Panc1 (cell line): Measurements from ENCODE around the gene KIF23. TPM values are rescaled to one million over a fixed set of nuclear protein-coding genes. Genes with fewer than 3 reads are reported as not detected.

Source experiments
- ATAC-seq: fragments of 200-7000 bp; cut with Tn5 transposase; 2 replicates; pipeline ENCODE4 v1.9.1; 2020; ENCODE audit warnings: mild to moderate bottlenecking, moderate library complexity
- BruUV-seq: library from RNA; stranded (reverse); fragments of 400-500 nt; replicated peaks from 2 replicates; lab custom pipeline; 2021; lab: Mats Ljungman, UMichigan
- CTCF ChIA-PET: fragments of 300-600 bp; sonication (Branson Sonifier 250); formaldehyde crosslinking; loops from one replicate; lab custom pipeline; 2022; ENCODE audit warnings: antibody characterized with exemption; lab: Charles Lee
- POLR2A ChIA-PET: fragments of 300-600 bp; sonication (Branson Sonifier 250); formaldehyde crosslinking; loops from one replicate; lab custom pipeline; 2022; ENCODE audit warnings: antibody characterized with exemption; lab: Charles Lee
- DNase-seq: peaks from one replicate; pipeline ENCODE4 v3.0.0-alpha.2; 2010; ENCODE audit warnings: low read depth, low spot score
- H3K27ac ChIP-seq: 2 replicates; pipeline ENCODE4 v1.5.1; 2011; ENCODE audit warnings: mild to moderate bottlenecking, low read length, inconsistent platforms
- H3K27me3 ChIP-seq: fragments of 200-500 bp; sonication (Bioruptor generic); 2 replicates; pipeline ENCODE4 v1.6.0; 2014; ENCODE audit warnings: low read length, inconsistent platforms; ENCODE audit not compliant: control insufficient read depth, insufficient read depth
- H3K36me3 ChIP-seq: fragments of 200-500 bp; sonication (Bioruptor generic); 2 replicates; pipeline ENCODE4 v1.5.1; 2014; ENCODE audit warnings: inconsistent platforms, mild to moderate bottlenecking, low read length, moderate library complexity; ENCODE audit not compliant: control insufficient read depth, insufficient read depth
- H3K4me1 ChIP-seq: 2 replicates; pipeline ENCODE4 v1.5.1; 2011; ENCODE audit warnings: inconsistent platforms, mild to moderate bottlenecking, low read length, moderate library complexity; ENCODE audit not compliant: control insufficient read depth, insufficient read depth
- H3K4me3 ChIP-seq, 2 experiments: 2 replicates each; pipeline ENCODE4 v1.5.1; 2011 to 2012; ENCODE audit warnings: low read depth in 2 of 2, low read length in 2 of 2, mild to moderate bottlenecking in 2 of 2, inconsistent platforms in 1 of 2, moderate library complexity in 1 of 2
- H3K9me3 ChIP-seq: fragments of 200-500 bp; sonication (Bioruptor generic); 2 replicates; pipeline ENCODE4 v1.5.1; 2014; ENCODE audit warnings: low read depth, mild to moderate bottlenecking, inconsistent platforms, low read length, moderate library complexity; ENCODE audit not compliant: control insufficient read depth, insufficient read depth
- POLR2AphosphoS5 ChIP-seq: IDR thresholded peaks from 2 replicates; pipeline ENCODE4 v1.6.1; 2012; ENCODE audit warnings: mild to moderate bottlenecking, low read depth, low read length, moderate library complexity
- REST ChIP-seq, 2 experiments: IDR thresholded peaks; 2 replicates each; pipeline ENCODE4 v1.6.1; 2011 to 2012; ENCODE audit warnings: low read depth in 2 of 2, control low read depth in 1 of 2, low read length in 1 of 2, mild to moderate bottlenecking in 1 of 2, moderate library complexity in 1 of 2; ENCODE audit not compliant: insufficient read depth in 1 of 2
- SIN3A ChIP-seq: IDR thresholded peaks from 2 replicates; pipeline ENCODE4 v1.6.1; 2012; ENCODE audit warnings: low read depth, mild to moderate bottlenecking, low read length, moderate library complexity, borderline replicate concordance; ENCODE audit not compliant: insufficient read depth
- TCF7L2 ChIP-seq: IDR thresholded peaks from 2 replicates; pipeline ENCODE4 v1.6.1; 2011; ENCODE audit warnings: mild to moderate bottlenecking, low read depth, low read length, inconsistent platforms
- in situ Hi-C: cut with HindIII; loops from 2 replicates; pipeline ENCODE4 v1.10.0; 2016; ENCODE audit warnings: low sequenced_read_pairs, low pct_unique_long_range_greater_than_20kb
- intact Hi-C: fragments of 100-400 bp; cut with micrococcal nuclease; formaldehyde crosslinking; loops from one replicate; pipeline ENCODE4 v1.10.0; 2022; ENCODE audit not compliant: unreplicated experiment
- total RNA-seq: library from RNA; stranded (reverse); gene quantifications from one replicate; pipeline ENCODE4 v1.2.1, GENCODE V29; 2021; ENCODE audit not compliant: unreplicated experiment
- TF ChIP-seq, protein P1 (sequence below): fragments of 450-650 bp; IDR thresholded peaks from 2 replicates; pipeline ENCODE4 v1.5.1; 2017; ENCODE audit warnings: mild to moderate bottlenecking

The KIF23 gene
- total RNA-seq, 1 experiment from 2014 or later: 82.5 TPM

DNA sequence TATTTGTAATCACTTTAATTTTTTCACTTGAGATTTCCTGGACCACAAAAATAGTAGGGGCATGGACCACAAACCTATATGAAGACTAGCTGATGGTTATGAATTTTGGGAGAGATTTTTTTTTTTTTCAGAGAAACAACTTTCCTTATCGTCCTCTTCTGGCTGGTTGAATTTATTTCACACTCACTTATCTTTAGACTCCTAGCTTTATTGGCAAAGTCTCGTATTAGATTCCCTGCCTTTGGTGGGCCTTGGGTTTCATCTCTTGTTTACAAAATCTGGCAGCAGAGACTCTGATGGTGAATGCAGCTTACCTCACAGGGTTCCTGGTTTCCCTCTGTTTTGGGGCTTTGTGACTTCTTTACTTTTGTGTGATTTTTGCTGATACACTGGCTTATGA is 44.5 kb upstream of the KIF23 start:
- no peaks in the 10 kb centered on the region for H3K4me1 ChIP-seq
- in situ Hi-C loops (no loop called here), intact Hi-C loops (no loop called here)
- no peak for ATAC-seq
- H3K4me3 ChIP-seq: no peak overlapping the region
- BruUV-seq: no TSS peak
- no peak for DNase-seq
- ChIA-PET POLR2A (interaction anchor here (0.7 kb wide), 1 partner anchor 770 kb away, joined by 4 read pairs; no protein-coding TSS in a partner anchor), CTCF (no interaction called here)
- no peaks in the 10 kb centered on the region for H3K27me3 ChIP-seq
- H3K9me3 ChIP-seq: no peaks in the 10 kb centered on the region
- H3K36me3 ChIP-seq: no peaks in the 10 kb centered on the region
- H3K27ac ChIP-seq: no peak overlapping the region
- TF ChIP-seq REST (IDR thresholded peaks at IDR 0.05; ENCODE audit: insufficient read depth in 1 of 2, low read depth in 2 of 2, low read length in 1 of 2) (no peak), POLR2AphosphoS5 (no peak), TCF7L2 (no peak), SIN3A (no peak)
- TF ChIP-seq, protein P1, sequence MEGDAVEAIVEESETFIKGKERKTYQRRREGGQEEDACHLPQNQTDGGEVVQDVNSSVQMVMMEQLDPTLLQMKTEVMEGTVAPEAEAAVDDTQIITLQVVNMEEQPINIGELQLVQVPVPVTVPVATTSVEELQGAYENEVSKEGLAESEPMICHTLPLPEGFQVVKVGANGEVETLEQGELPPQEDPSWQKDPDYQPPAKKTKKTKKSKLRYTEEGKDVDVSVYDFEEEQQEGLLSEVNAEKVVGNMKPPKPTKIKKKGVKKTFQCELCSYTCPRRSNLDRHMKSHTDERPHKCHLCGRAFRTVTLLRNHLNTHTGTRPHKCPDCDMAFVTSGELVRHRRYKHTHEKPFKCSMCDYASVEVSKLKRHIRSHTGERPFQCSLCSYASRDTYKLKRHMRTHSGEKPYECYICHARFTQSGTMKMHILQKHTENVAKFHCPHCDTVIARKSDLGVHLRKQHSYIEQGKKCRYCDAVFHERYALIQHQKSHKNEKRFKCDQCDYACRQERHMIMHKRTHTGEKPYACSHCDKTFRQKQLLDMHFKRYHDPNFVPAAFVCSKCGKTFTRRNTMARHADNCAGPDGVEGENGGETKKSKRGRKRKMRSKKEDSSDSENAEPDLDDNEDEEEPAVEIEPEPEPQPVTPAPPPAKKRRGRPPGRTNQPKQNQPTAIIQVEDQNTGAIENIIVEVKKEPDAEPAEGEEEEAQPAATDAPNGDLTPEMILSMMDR: no peak

- intact Hi-C loops: no loop called here
- ChIA-PET POLR2A (no interaction called here), CTCF (no interaction called here)
- no peaks in the 10 kb centered on the region for H3K9me3 ChIP-seq
- TF ChIP-seq TCF7L2: no peak
- TF ChIP-seq SIN3A: no peak
- TF ChIP-seq POLR2AphosphoS5: no peak
- TF ChIP-seq, protein P1: no peak
- no peak for TF ChIP-seq REST (IDR thresholded peaks at IDR 0.05; ENCODE audit: insufficient read depth in 1 of 2, low read depth in 2 of 2, low read length in 1 of 2)
- no peaks in the 10 kb centered on the region for H3K4me1 ChIP-seq
- ATAC-seq: no peak
- BruUV-seq: no TSS peak
- no peaks in the 10 kb centered on the region for H3K36me3 ChIP-seq
- no peak overlapping the region for H3K4me3 ChIP-seq
- DNase-seq: no peak
- in situ Hi-C loops: no loop called here
- H3K27ac ChIP-seq: no peak overlapping the region
- H3K27me3 ChIP-seq: no peaks in the 10 kb centered on the region; the same call in 1 of the 2 replicates
Observed at GRCh38 chr15:69373406-69373805, 40.7 kb upstream of the KIF23 start.
